PC-9 (cell line): ENCODE measurements around the gene ABTB2. TPM values are rescaled to one million over a fixed set of nuclear protein-coding genes. Genes with fewer than 3 reads are reported as not detected.

Source experiments
- BruUV-seq: library from RNA; stranded (reverse); fragments of 400-500 nt; replicated peaks from 2 replicates; lab custom pipeline; 2021; lab: Mats Ljungman, UMichigan
- CTCF ChIA-PET: fragments of 300-600 bp; sonication (Branson Sonifier 250); formaldehyde crosslinking; loops from one replicate; lab custom pipeline; 2022; ENCODE audit warnings: antibody characterized with exemption; lab: Charles Lee
- POLR2A ChIA-PET: fragments of 300-600 bp; sonication (Branson Sonifier 250); formaldehyde crosslinking; loops from one replicate; lab custom pipeline; 2022; ENCODE audit warnings: antibody characterized with exemption; ENCODE audit not compliant: unreplicated experiment; lab: Charles Lee
- DNase-seq, 2 experiments: peaks; one replicate each; pipeline versions ENCODE4 v3.0.0 to v3.0.0-alpha.2; 2015 to 2022; ENCODE audit warnings: mixed read lengths in 1 of 2
- H2AFZ ChIP-seq: fragments of 200-600 bp; sonication (generic); 2 replicates; pipeline ENCODE4 v1.8.1; 2017; ENCODE audit warnings: antibody characterized with exemption
- H3F3A ChIP-seq: fragments of 200-600 bp; sonication (generic); 2 replicates; pipeline ENCODE4 v1.8.1; 2017; ENCODE audit warnings: antibody characterized with exemption, mild to moderate bottlenecking, low read depth; ENCODE audit not compliant: insufficient read depth
- H3K27ac ChIP-seq: fragments of 200-600 bp; sonication (generic); 2 replicates; pipeline ENCODE4 v1.6.1; 2016; ENCODE audit warnings: mixed run types
- H3K27me3 ChIP-seq: fragments of 200-600 bp; sonication (generic); 2 replicates; pipeline ENCODE4 v1.6.1; 2016; ENCODE audit warnings: low read depth, mixed run types; ENCODE audit not compliant: insufficient read depth
- H3K36me3 ChIP-seq: fragments of 200-600 bp; sonication (generic); 2 replicates; pipeline ENCODE4 v1.6.1; 2016; ENCODE audit warnings: low read depth, mixed run types
- H3K4me1 ChIP-seq: fragments of 200-600 bp; sonication (generic); replicated peaks from 2 replicates; pipeline ENCODE4 v1.6.1; 2016; ENCODE audit warnings: mixed run types; ENCODE audit not compliant: insufficient read depth
- H3K4me2 ChIP-seq: fragments of 200-600 bp; sonication (generic); 2 replicates; pipeline ENCODE4 v1.6.1; 2017; ENCODE audit warnings: mixed run types
- H3K4me3 ChIP-seq: fragments of 200-600 bp; sonication (generic); 2 replicates; pipeline ENCODE4 v1.6.1; 2016; ENCODE audit warnings: mixed run types
- H3K79me2 ChIP-seq: fragments of 200-600 bp; sonication (generic); 2 replicates; pipeline ENCODE4 v1.6.1; 2017; ENCODE audit warnings: low read depth, mixed run types
- H3K9me2 ChIP-seq: fragments of 200-600 bp; sonication (generic); 2 replicates; pipeline ENCODE4 v1.8.1; 2017; ENCODE audit warnings: mild to moderate bottlenecking; ENCODE audit not compliant: insufficient read depth
- H3K9me3 ChIP-seq: fragments of 200-600 bp; sonication (generic); 2 replicates; pipeline ENCODE4 v1.8.1; 2016; ENCODE audit warnings: low read depth; ENCODE audit not compliant: insufficient read depth
- H4K20me1 ChIP-seq: fragments of 200-600 bp; sonication (generic); 2 replicates; pipeline ENCODE4 v1.8.1; 2017; ENCODE audit not compliant: insufficient read depth
- EZH2 ChIP-seq: fragments of 200-600 bp; sonication (generic); IDR thresholded peaks from 2 replicates; pipeline ENCODE4 v1.8.0; 2017; ENCODE audit warnings: antibody characterized with exemption, low read depth
- intact Hi-C: fragments of 100-400 bp; cut with micrococcal nuclease; formaldehyde crosslinking; loops from one replicate; pipeline ENCODE4 v1.10.0; 2022; ENCODE audit not compliant: unreplicated experiment
- total RNA-seq: library from RNA; stranded (reverse); gene quantifications from 2 replicates; pipeline ENCODE4 v1.2.3, GENCODE V29; 2021
- TF ChIP-seq, protein P1 (sequence below): fragments of 200-600 bp; sonication (generic); conservative IDR thresholded peaks from 2 replicates; pipeline ENCODE4 v1.6.1; 2017; ENCODE audit warnings: mixed run types, antibody characterized with exemption, mild to moderate bottlenecking, moderate library complexity

Gene ABTB2
- total RNA-seq, 1 experiment from 2014 or later = 12.9 TPM

DNA sequence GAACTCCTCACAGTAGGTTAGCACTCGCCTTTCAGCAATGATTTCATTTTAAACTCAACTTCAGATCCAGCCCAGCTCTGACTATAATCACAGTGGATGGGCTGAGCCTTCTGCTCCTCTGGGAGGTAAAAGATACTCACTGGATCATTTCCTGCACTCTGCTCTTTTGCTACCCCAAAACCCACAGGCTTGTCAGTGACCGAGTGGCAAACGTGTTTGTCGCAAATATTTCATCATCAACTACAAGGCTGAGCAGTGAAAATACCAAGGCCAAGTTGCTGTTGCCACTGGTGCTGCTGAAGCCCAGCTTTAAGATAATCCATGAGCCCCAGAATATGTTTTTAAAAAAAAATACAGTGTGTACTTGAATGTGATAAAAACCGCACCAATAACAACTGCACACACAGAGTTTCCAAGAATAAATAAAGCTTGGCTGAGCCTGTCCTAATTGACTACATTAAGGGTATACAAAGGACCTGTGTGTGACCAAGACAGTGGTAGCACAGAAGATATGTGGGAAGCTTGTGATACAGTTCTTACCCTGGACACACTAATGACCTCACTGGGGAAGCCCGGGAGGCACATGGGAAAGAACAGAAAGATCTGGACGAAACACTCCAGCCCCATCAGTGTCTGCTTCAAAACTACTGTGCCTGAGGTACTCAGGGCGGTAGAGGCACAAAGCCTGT is 41.3 kb downstream of the ABTB2 start:
- TF ChIP-seq, protein P1, sequence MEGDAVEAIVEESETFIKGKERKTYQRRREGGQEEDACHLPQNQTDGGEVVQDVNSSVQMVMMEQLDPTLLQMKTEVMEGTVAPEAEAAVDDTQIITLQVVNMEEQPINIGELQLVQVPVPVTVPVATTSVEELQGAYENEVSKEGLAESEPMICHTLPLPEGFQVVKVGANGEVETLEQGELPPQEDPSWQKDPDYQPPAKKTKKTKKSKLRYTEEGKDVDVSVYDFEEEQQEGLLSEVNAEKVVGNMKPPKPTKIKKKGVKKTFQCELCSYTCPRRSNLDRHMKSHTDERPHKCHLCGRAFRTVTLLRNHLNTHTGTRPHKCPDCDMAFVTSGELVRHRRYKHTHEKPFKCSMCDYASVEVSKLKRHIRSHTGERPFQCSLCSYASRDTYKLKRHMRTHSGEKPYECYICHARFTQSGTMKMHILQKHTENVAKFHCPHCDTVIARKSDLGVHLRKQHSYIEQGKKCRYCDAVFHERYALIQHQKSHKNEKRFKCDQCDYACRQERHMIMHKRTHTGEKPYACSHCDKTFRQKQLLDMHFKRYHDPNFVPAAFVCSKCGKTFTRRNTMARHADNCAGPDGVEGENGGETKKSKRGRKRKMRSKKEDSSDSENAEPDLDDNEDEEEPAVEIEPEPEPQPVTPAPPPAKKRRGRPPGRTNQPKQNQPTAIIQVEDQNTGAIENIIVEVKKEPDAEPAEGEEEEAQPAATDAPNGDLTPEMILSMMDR = no peak
- no peak for TF ChIP-seq EZH2
- CTCF ChIA-PET = no interaction called here
- H3K79me2 ChIP-seq = peaks cover 92% of the 10 kb centered on the region
- H3K9me2 ChIP-seq = no peaks in the 10 kb centered on the region
- H3K27me3 ChIP-seq = no peaks in the 10 kb centered on the region
- intact Hi-C loops = no loop called here
- H3K4me2 ChIP-seq = no peak overlapping the region
- no peaks in the 10 kb centered on the region; the same call in 1 of the 2 replicates for H3K36me3 ChIP-seq
- no peak overlapping the region for H3K4me3 ChIP-seq
- H3K27ac ChIP-seq = no peak overlapping the region
- no peaks in the 10 kb centered on the region for H3K9me3 ChIP-seq
- H3F3A ChIP-seq = peaks cover 24% of the 10 kb centered on the region
- DNase-seq = peak in 1 of 2 experiments; percentile 28
- POLR2A ChIA-PET = interaction anchor here (0.5 kb wide), 1 partner anchor 254 kb away, joined by 4 read pairs; no protein-coding TSS in a partner anchor
- H2AFZ ChIP-seq = no peak overlapping the region
- peaks cover 25% of the 10 kb centered on the region for H3K4me1 ChIP-seq
- no peaks in the 10 kb centered on the region; the same call in 1 of the 2 replicates for H4K20me1 ChIP-seq
- BruUV-seq = no TSS peak

DNA sequence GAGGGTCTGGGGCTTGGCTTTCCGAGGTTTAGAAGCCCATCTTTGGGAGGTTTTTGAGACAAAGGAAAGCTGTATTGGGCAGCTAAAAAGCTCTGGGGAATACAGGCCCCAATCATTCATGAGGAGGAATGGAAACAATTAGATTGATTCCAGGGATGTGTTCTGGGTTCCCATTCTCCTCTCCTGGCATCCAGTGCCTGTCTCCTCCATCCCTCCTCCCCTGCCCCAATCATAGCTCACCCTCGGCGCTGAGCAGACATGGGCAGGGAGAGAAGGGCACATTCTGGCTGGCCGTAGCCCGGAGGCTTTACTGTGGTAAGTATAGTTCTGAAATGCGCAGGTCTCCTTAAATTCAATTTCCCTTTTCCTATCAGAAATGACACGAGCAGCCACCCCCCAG is 42.4 kb downstream of the ABTB2 start:
- Histone ChIP-seq H3K9me3 (no peaks in the 10 kb centered on the region), H3K36me3 (no peaks in the 10 kb centered on the region; the same call in 1 of the 2 replicates), H2AFZ (no peak overlapping the region), H4K20me1 (peaks cover 3% of the 10 kb centered on the region; the same call in 1 of the 2 replicates), H3K27ac (no peak overlapping the region), H3K4me3 (no peak overlapping the region), H3K4me1 (peaks cover 32% of the 10 kb centered on the region), H3F3A (peaks cover 20% of the 10 kb centered on the region), H3K9me2 (no peaks in the 10 kb centered on the region), H3K79me2 (peaks cover 92% of the 10 kb centered on the region), H3K4me2 (no peak overlapping the region), H3K27me3 (no peaks in the 10 kb centered on the region)
- ChIA-PET CTCF (no interaction called here), POLR2A (no interaction called here)
- no peak for DNase-seq
- TF ChIP-seq EZH2 = no peak
- TF ChIP-seq, protein P1 = no peak
- intact Hi-C loops = no loop called here
- no TSS peak for BruUV-seq

DNA sequence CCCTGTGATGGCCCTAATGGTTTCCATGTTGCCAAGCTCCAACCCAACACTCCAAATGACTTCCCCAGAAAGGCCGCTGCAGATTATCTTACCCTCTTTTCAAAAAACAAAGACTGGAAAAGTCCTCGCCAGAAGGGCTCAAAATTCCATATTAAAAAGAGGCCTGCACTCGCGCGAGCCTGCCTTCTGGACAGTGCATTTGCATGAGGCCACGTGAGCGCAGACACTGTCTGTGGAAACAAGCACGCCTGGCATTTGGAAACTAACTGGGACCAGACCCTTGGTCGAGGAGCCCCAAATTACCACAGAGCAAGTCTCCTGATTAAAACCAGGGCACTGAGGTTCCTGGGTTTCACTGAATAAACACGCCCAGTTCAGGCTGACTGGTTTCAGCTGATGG is 42.9 kb downstream of the ABTB2 start:
- no peaks in the 10 kb centered on the region for H3K9me2 ChIP-seq
- TF ChIP-seq, protein P1 = no peak
- no peak for TF ChIP-seq EZH2
- H3K27ac ChIP-seq = no peak overlapping the region
- peaks cover 36% of the 10 kb centered on the region for H3K4me1 ChIP-seq
- no peak overlapping the region for H3K4me2 ChIP-seq
- no peak overlapping the region for H2AFZ ChIP-seq
- H3K4me3 ChIP-seq = no peak overlapping the region
- H3K27me3 ChIP-seq = no peaks in the 10 kb centered on the region
- ChIA-PET POLR2A (no interaction called here), CTCF (no interaction called here)
- H4K20me1 ChIP-seq = peaks cover 3% of the 10 kb centered on the region; the same call in 1 of the 2 replicates
- no peaks in the 10 kb centered on the region for H3K9me3 ChIP-seq
- H3F3A ChIP-seq = peaks cover 24% of the 10 kb centered on the region
- intact Hi-C loops = no loop called here
- H3K79me2 ChIP-seq = peaks cover 92% of the 10 kb centered on the region
- DNase-seq = no peak
- no TSS peak for BruUV-seq
- no peaks in the 10 kb centered on the region; the same call in 1 of the 2 replicates for H3K36me3 ChIP-seq
